GM12872 (cell line): Measurements from ENCODE around the gene ANO2.

Experiments used
- CTCF ChIP-seq: IDR thresholded peaks from 3 replicates; pipeline ENCODE4 v1.5.1; 2011; ENCODE audit warnings: low read depth, mild to moderate bottlenecking, low read length, moderate library complexity; ENCODE audit not compliant: insufficient read depth

Gene ANO2

GRCh38 chr12:5523396-5524115, 421.5 kb downstream of the ANO2 start:
- TF ChIP-seq CTCF: no peak

- no peak for TF ChIP-seq CTCF
Observed at GRCh38 chr12:5522432-5523335, 422.4 kb downstream of the ANO2 start.

- no peak for TF ChIP-seq CTCF
Observed at GRCh38 chr12:5521456-5522325, 423.4 kb downstream of the ANO2 start.

- no peak for TF ChIP-seq CTCF
Observed at GRCh38 chr12:5520831-5521230, 424.2 kb downstream of the ANO2 start.

GRCh38 chr12:5520037-5520436, 425.0 kb downstream of the ANO2 start:
- TF ChIP-seq CTCF: no peak

GRCh38 chr12:5518584-5519365, 426.3 kb downstream of the ANO2 start:
- TF ChIP-seq CTCF: no peak
